K562 (cell line): ENCODE results near the gene PDCD10. TPM values are rescaled to one million over a fixed set of nuclear protein-coding genes. Genes with fewer than 3 reads are reported as not detected.

Experiments used
- CBFB ChIP-seq: sonication (generic); formaldehyde crosslinking; IDR thresholded peaks from 2 replicates; pipeline ENCODE4 v1.4.0; 2020; ENCODE audit warnings: mild to moderate bottlenecking, missing genetic modification reagents
- CUX1 ChIP-seq: fragments of 200-800 bp; sonication (Bioruptor generic); IDR thresholded peaks from 2 replicates; pipeline ENCODE4 v1.6.1; 2016; ENCODE audit warnings: missing genetic modification characterization, missing compliant biosample characterization
- DEAF1 ChIP-seq: fragments of 450-650 bp; formaldehyde crosslinking; IDR thresholded peaks from 2 replicates; pipeline ENCODE4 v1.4.0; 2020; ENCODE audit warnings: mild to moderate bottlenecking, moderate library complexity
- E2F4 ChIP-seq: sonication (generic); formaldehyde crosslinking; IDR thresholded peaks from 2 replicates; pipeline ENCODE4 v1.8.0; 2022; ENCODE audit warnings: mild to moderate bottlenecking, low read depth, missing genetic modification reagents
- FOS ChIP-seq: IDR thresholded peaks from 3 replicates; pipeline ENCODE4 v1.6.1; 2011; ENCODE audit not compliant: insufficient read length; ENCODE audit errors: extremely low read depth
- GATA2 ChIP-seq: sonication (generic); formaldehyde crosslinking; IDR thresholded peaks from 2 replicates; pipeline ENCODE4 v1.4.0; 2020; ENCODE audit warnings: mild to moderate bottlenecking, missing genetic modification reagents
- HNRNPH1 ChIP-seq: fragments of 200-400 bp; formaldehyde crosslinking; optimal IDR thresholded peaks from 2 replicates; pipeline ENCODE3; 2017; ENCODE audit warnings: low read depth, mild to moderate bottlenecking, low read length, moderate library complexity
- HOMEZ ChIP-seq: fragments of 250-450 bp; sonication (Bioruptor Pico); IDR thresholded peaks from 2 replicates; pipeline ENCODE4 v1.4.0; 2020; ENCODE audit warnings: mild to moderate bottlenecking, moderate library complexity
- RB1 ChIP-seq: fragments of 450-650 bp; IDR thresholded peaks from 2 replicates; pipeline ENCODE4 v1.6.1; 2017; ENCODE audit warnings: low read depth, mild to moderate bottlenecking
- SMARCB1 ChIP-seq: IDR thresholded peaks from 2 replicates; pipeline ENCODE4 v1.6.1; 2011; ENCODE audit warnings: improper control_type of control experiment, low read depth; ENCODE audit not compliant: insufficient read length
- SNRNP70 ChIP-seq: fragments of 200-400 bp; formaldehyde crosslinking; optimal IDR thresholded peaks from 2 replicates; pipeline ENCODE3; 2017; ENCODE audit warnings: low read depth, low read length
- SOX6 ChIP-seq: fragments of 450-650 bp; IDR thresholded peaks from 2 replicates; pipeline ENCODE4 v1.6.1; 2014; ENCODE audit warnings: mild to moderate bottlenecking
- ZNF592 ChIP-seq: fragments of 450-650 bp; IDR thresholded peaks from 2 replicates; pipeline ENCODE4 v1.6.1; 2017; ENCODE audit warnings: antibody characterized with exemption, mild to moderate bottlenecking
- polyA plus RNA-seq, 8 experiments: library from polyadenylated mRNA; depleted of rRNA in 4 of 8; stranded (reverse) in 5 of 8; unstranded in 3 of 8; fragments of >200 nt; fragmentation: Nextera tagmentation in 2 of 8; fragmentation: Illumina TruSeq in 1 of 8; extraction: Ambion mirVana in 2 of 8; extraction: Trizol in 1 of 8; gene quantifications; 2 replicates each; pipeline versions ENCODE4 v1.2.1 to v1.2.3, GENCODE V29; 2011 to 2014; ENCODE audit warnings: inconsistent platforms in 1 of 8, missing spikeins in 1 of 8
- total RNA-seq, 7 experiments: library from RNA; depleted of rRNA in 6 of 7; stranded (reverse); fragments of >200 nt in 6 of 7; fragmentation: Illumina TruSeq in 2 of 7; extraction: Trizol in 2 of 7; gene quantifications; 2 replicates each; pipeline versions ENCODE4 v1.2.1 to v1.2.3, GENCODE V29; 2011 to 2021; ENCODE audit warnings: low replicate concordance in 1 of 7

PDCD10 gene
- total and polyA plus RNA-seq, 9 of the 15 experiments (the other 6 are each of a cell fraction or from before 2014, with no cell fraction given) = 121 to 476 (median 232) TPM

- TF ChIP-seq DEAF1 (CRISPR knock-in tag) = no peak
- TF ChIP-seq ZNF592 = 0 out of 2 replicates have a peak, but pooled peaks have one; percentile 14
- TF ChIP-seq HNRNPH1 = no peak
- TF ChIP-seq SOX6 = no peak
- peak; percentile 47; the same call in 1 of the 2 replicates for TF ChIP-seq RB1
- TF ChIP-seq FOS = peak; percentile 25
- no peak for TF ChIP-seq SMARCB1
- no peak for TF ChIP-seq SNRNP70
- no peak for TF ChIP-seq GATA2 (CRISPR knock-in tag)
- TF ChIP-seq E2F4 = peak; percentile 68
- no peak; the same call in 1 of the 2 replicates for TF ChIP-seq HOMEZ (CRISPR knock-in tag)
- no peak for TF ChIP-seq CBFB (CRISPR knock-in tag)
- TF ChIP-seq CUX1 (CRISPR knock-in tag) = no peak
Observed at GRCh38 chr3:167734498-167735232, at the start of gene PDCD10 (continued).
